Measurements from ENCODE around the gene OR2A42. TPM values are rescaled to one million over a fixed set of nuclear protein-coding genes. Genes with fewer than 3 reads are reported as not detected.
A peak's percentile ranks its signal among the peaks of the same experiment; 100 is the strongest.
"Not testable (repeated sequence)": the region's sequence is repeated elsewhere in the genome, so short reads cannot be mapped to it uniquely, and the experiment has no call there.

The OR2A42 gene
- total and polyA plus RNA-seq, 2 donors: 0.02 TPM; not detected in 1

- WGBS: 77% methylated on average over 1 of the region's 2 CpGs
- not testable (repeated sequence) for H3K27ac ChIP-seq (ENCODE audit: low read depth in 1 of 2, low read length in 1 of 2); H3K27me3 ChIP-seq (ENCODE audit: control insufficient read depth in 2 of 2, insufficient read depth in 1 of 2, low read length in 1 of 2); DNase-seq (ENCODE audit: low read depth in 6 of 9, low spot score in 9 of 9); H3K4me1 ChIP-seq (ENCODE audit: control insufficient read depth in 2 of 2, insufficient read depth in 2 of 2, low read length in 2 of 2); H3K36me3 ChIP-seq (ENCODE audit: control insufficient read depth in 2 of 2, insufficient read depth in 2 of 2, low read length in 1 of 2); H3K9me3 ChIP-seq (ENCODE audit: control insufficient read depth in 2 of 2, insufficient read depth in 1 of 2, low read length in 1 of 2); H3K4me3 ChIP-seq (ENCODE audit: low read length in 2 of 2)
Measured at GRCh38 chr7:144179165-144179479, 60.3 kb downstream of the OR2A42 start.

- not testable (repeated sequence) for H3K9me3 ChIP-seq (ENCODE audit: control insufficient read depth in 2 of 2, insufficient read depth in 1 of 2, low read length in 1 of 2); H3K27ac ChIP-seq (ENCODE audit: low read depth in 1 of 2, low read length in 1 of 2); H3K4me1 ChIP-seq (ENCODE audit: control insufficient read depth in 2 of 2, insufficient read depth in 2 of 2, low read length in 2 of 2); H3K27me3 ChIP-seq (ENCODE audit: control insufficient read depth in 2 of 2, insufficient read depth in 1 of 2, low read length in 1 of 2); H3K4me3 ChIP-seq (ENCODE audit: low read length in 2 of 2); H3K36me3 ChIP-seq (ENCODE audit: control insufficient read depth in 2 of 2, insufficient read depth in 2 of 2, low read length in 1 of 2)
- DNase-seq (ENCODE audit: low read depth in 6 of 9, low spot score in 9 of 9): peak in 5 of 9 donors; percentile 2 to 33 (median 23)
- WGBS: 58% methylated on average over 10 of the region's 10 CpGs
Measured at GRCh38 chr7:144178380-144179164, 60.8 kb downstream of the OR2A42 start.

Other genes with a start within 250 kb of the OR2A42 start
- gene OR6B1, start 239.3 kb downstream of the OR2A42 start, total RNA-seq: not detected
- not detected for gene OR6B1, start 239.3 kb downstream of the OR2A42 start, polyA plus RNA-seq
- not detected for gene OR2A5, start 190.7 kb downstream of the OR2A42 start, total RNA-seq
- 0.02 TPM for gene OR2A5, start 190.7 kb downstream of the OR2A42 start, polyA plus RNA-seq
- gene OR2A25, start 169.8 kb downstream of the OR2A42 start, total RNA-seq: not detected
- 0.05 TPM for gene OR2A25, start 169.8 kb downstream of the OR2A42 start, polyA plus RNA-seq
- not detected for gene OR2A12, start 153.3 kb downstream of the OR2A42 start, total RNA-seq
- not detected for gene OR2A12, start 153.3 kb downstream of the OR2A42 start, polyA plus RNA-seq
- not detected for gene OR2A2, start 130.0 kb downstream of the OR2A42 start, total RNA-seq
- gene OR2A2, start 130.0 kb downstream of the OR2A42 start, polyA plus RNA-seq: not detected
- not detected for gene OR2A14, start 116.4 kb downstream of the OR2A42 start, total RNA-seq
- gene OR2A14, start 116.4 kb downstream of the OR2A42 start, polyA plus RNA-seq: not detected
- 0.28 TPM for gene CTAGE4, start 56.1 kb downstream of the OR2A42 start, total RNA-seq
- 0.62 TPM for gene CTAGE4, start 56.1 kb downstream of the OR2A42 start, polyA plus RNA-seq
- 1.3 TPM for gene ARHGEF35, start 43.8 kb downstream of the OR2A42 start, total RNA-seq
- gene ARHGEF35, start 43.8 kb downstream of the OR2A42 start, polyA plus RNA-seq: 8.3 TPM
- gene OR2A7, start 25.2 kb upstream of the OR2A42 start, total RNA-seq: 0.24 TPM
- 1.4 TPM for gene OR2A7, start 25.2 kb upstream of the OR2A42 start, polyA plus RNA-seq
- gene CTAGE8, start 29.7 kb upstream of the OR2A42 start, total RNA-seq: 0.52 TPM
- 3.1 TPM for gene CTAGE8, start 29.7 kb upstream of the OR2A42 start, polyA plus RNA-seq
- gene OR2A1, start 72.8 kb upstream of the OR2A42 start, total RNA-seq: under 0.01 TPM
- gene OR2A1, start 72.8 kb upstream of the OR2A42 start, polyA plus RNA-seq: 0.07 TPM
- gene ARHGEF5, start 115.8 kb upstream of the OR2A42 start, total RNA-seq: 1.4 TPM
- 5.6 TPM for gene ARHGEF5, start 115.8 kb upstream of the OR2A42 start, polyA plus RNA-seq
- gene NOBOX, start 164.1 kb upstream of the OR2A42 start, total RNA-seq: not detected
- gene NOBOX, start 164.1 kb upstream of the OR2A42 start, polyA plus RNA-seq: not detected

All from thymus (tissue), 11 donors.